DOHH2 (cell line): Measurements from ENCODE around the gene SSC5D.

ENCODE experiments used
- H3F3A ChIP-seq: fragments of 200-600 bp; sonication (generic), shearing (Covaris generic); 2 replicates; pipeline ENCODE4 v1.6.0; 2016; ENCODE audit warnings: antibody characterized with exemption, mild to moderate bottlenecking; ENCODE audit not compliant: control insufficient read depth, insufficient read depth
- H3K27ac ChIP-seq: fragments of 200-600 bp; sonication (generic); 2 replicates; pipeline ENCODE4 v1.5.1; 2014; ENCODE audit warnings: low read depth, mild to moderate bottlenecking, low read length, moderate library complexity
- H3K27me3 ChIP-seq: fragments of 200-600 bp; sonication (generic); 2 replicates; pipeline ENCODE4 v1.6.1; 2014; ENCODE audit warnings: mild to moderate bottlenecking, low read length, mixed read lengths; ENCODE audit not compliant: control insufficient read depth
- H3K36me3 ChIP-seq: fragments of 200-600 bp; sonication (generic); 2 replicates; pipeline ENCODE4 v1.6.1; 2014; ENCODE audit warnings: mild to moderate bottlenecking, low read length, moderate library complexity, mixed read lengths; ENCODE audit not compliant: control insufficient read depth
- H3K4me1 ChIP-seq: fragments of 200-600 bp; sonication (generic); 2 replicates; pipeline ENCODE4 v1.6.1; 2014; ENCODE audit warnings: mild to moderate bottlenecking, low read length, mixed read lengths; ENCODE audit not compliant: control insufficient read depth
- H3K4me2 ChIP-seq: fragments of 200-600 bp; sonication (generic); 2 replicates; pipeline ENCODE4 v1.6.0; 2014; ENCODE audit warnings: mild to moderate bottlenecking, low read length, moderate library complexity
- H3K4me3 ChIP-seq: fragments of 200-600 bp; sonication (generic); 2 replicates; pipeline ENCODE4 v1.5.1; 2014; ENCODE audit warnings: mild to moderate bottlenecking, low read length, mixed read lengths
- H3K79me2 ChIP-seq: fragments of 200-600 bp; sonication (generic); 2 replicates; pipeline ENCODE4 v1.6.1; 2014; ENCODE audit warnings: mild to moderate bottlenecking, low read length, mixed read lengths; ENCODE audit not compliant: control insufficient read depth
- H3K9me2 ChIP-seq: fragments of 200-600 bp; sonication (generic); replicated peaks from 2 replicates; pipeline ENCODE4 v1.6.1; 2014; ENCODE audit warnings: mild to moderate bottlenecking, low read length, mixed read lengths; ENCODE audit not compliant: control insufficient read depth
- H3K9me3 ChIP-seq: fragments of 200-600 bp; sonication (generic); 2 replicates; pipeline ENCODE4 v1.6.1; 2014; ENCODE audit warnings: antibody characterized with exemption, low read length, mixed read lengths; ENCODE audit not compliant: control insufficient read depth, insufficient read depth
- H4K20me1 ChIP-seq: fragments of 200-600 bp; sonication (generic); 2 replicates; pipeline ENCODE4 v1.6.0; 2014; ENCODE audit warnings: low read depth, mild to moderate bottlenecking, antibody characterized with exemption, low read length, moderate library complexity; ENCODE audit not compliant: control insufficient read depth, insufficient read depth
- CTCF ChIP-seq: fragments of 200-600 bp; sonication (generic); IDR thresholded peaks from one replicate; pipeline ENCODE4 v1.5.1; 2014; ENCODE audit warnings: antibody characterized with exemption, mild to moderate bottlenecking, low read depth, low read length; ENCODE audit not compliant: poor library complexity, severe bottlenecking
- EZH2phosphoT487 ChIP-seq: fragments of 200-600 bp; sonication (generic); IDR thresholded peaks from 2 replicates; pipeline ENCODE4 v1.6.1; 2017; ENCODE audit warnings: borderline replicate concordance, mild to moderate bottlenecking, antibody characterized with exemption, low read length, moderate library complexity, mixed read lengths

Gene SSC5D

GRCh38 chr19:55441319-55441691 is 46.9 kb upstream of the SSC5D start:
- Histone ChIP-seq H4K20me1 (no peaks in the 10 kb centered on the region; the same call in 1 of the 2 replicates), H3K36me3 (no peaks in the 10 kb centered on the region), H3K4me1 (peaks cover 15% of the 10 kb centered on the region), H3K9me3 (no peaks in the 10 kb centered on the region), H3K27ac (no peak overlapping the region), H3K79me2 (no peaks in the 10 kb centered on the region), H3F3A (peaks cover 5% of the 10 kb centered on the region; the same call in 1 of the 2 replicates), H3K9me2 (no peaks in the 10 kb centered on the region), H3K27me3 (peaks cover 32% of the 10 kb centered on the region), H3K4me3 (no peak overlapping the region), H3K4me2 (peak overlapping the region; percentile 42)
- TF ChIP-seq CTCF (no peak), EZH2phosphoT487 (no peak)

- no peaks in the 10 kb centered on the region for H3K36me3 ChIP-seq
- no peak overlapping the region for H3K4me3 ChIP-seq
- H3K27ac ChIP-seq = no peak overlapping the region
- no peaks in the 10 kb centered on the region; the same call in 1 of the 2 replicates for H4K20me1 ChIP-seq
- H3K4me2 ChIP-seq = peak overlapping the region; percentile 42
- H3K4me1 ChIP-seq = peaks cover 15% of the 10 kb centered on the region
- no peaks in the 10 kb centered on the region for H3K79me2 ChIP-seq
- H3K9me3 ChIP-seq = no peaks in the 10 kb centered on the region
- TF ChIP-seq CTCF (no peak), EZH2phosphoT487 (no peak)
- H3K27me3 ChIP-seq = peaks cover 32% of the 10 kb centered on the region
- peaks cover 5% of the 10 kb centered on the region; the same call in 1 of the 2 replicates for H3F3A ChIP-seq
- no peaks in the 10 kb centered on the region for H3K9me2 ChIP-seq
Measured at GRCh38 chr19:55441692-55442321, 46.4 kb upstream of the SSC5D start.

GRCh38 chr19:55442372-55442961 is 45.8 kb upstream of the SSC5D start:
- Histone ChIP-seq H3K27me3 (peaks cover 32% of the 10 kb centered on the region), H3K36me3 (no peaks in the 10 kb centered on the region), H3F3A (peaks cover 5% of the 10 kb centered on the region; the same call in 1 of the 2 replicates), H3K9me3 (no peaks in the 10 kb centered on the region), H3K79me2 (no peaks in the 10 kb centered on the region), H3K9me2 (no peaks in the 10 kb centered on the region), H3K4me1 (peaks cover 15% of the 10 kb centered on the region), H3K4me3 (no peak overlapping the region), H3K4me2 (no peak overlapping the region), H3K27ac (no peak overlapping the region), H4K20me1 (no peaks in the 10 kb centered on the region; the same call in 1 of the 2 replicates)
- TF ChIP-seq EZH2phosphoT487 (no peak), CTCF (no peak)
